ENCODE results near the gene MTRF1.

MTRF1 gene

DNA sequence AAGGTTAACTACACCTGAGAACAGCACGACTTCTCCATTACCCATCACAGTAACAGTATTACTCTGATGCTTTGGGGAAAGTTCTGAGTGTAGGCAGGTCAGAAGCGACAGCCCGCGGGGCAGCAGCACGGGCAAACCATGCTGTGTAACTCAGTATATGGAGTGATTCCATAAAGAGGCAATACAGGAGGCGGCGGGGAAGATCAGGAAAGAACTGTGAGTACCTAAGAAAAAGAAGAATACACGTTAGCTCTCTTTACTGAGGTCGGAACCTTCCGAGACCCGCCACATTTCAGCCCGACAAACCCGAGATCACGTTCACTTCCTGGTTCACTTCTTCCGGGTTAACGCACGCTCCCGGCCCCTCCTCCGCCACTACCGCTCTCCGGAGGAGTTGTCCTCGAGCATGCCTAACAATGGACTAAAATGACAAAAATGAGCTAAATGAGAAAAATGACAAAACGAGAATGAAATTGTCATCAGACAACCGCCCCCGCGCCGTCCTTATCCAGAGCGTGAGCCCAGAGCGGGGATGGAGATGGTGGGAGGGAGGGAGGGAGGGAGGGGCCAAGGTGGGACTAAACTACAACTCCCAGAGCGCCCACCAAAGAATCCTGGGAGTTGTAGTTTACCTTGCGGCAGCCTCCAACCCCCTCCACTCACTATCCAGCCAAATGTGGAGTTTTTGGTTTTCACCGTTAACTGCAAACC is at the start of gene MTRF1:
TSS of gene MTRF1 (minus strand) at position 316 of the 711 bp plus-strand sequence. CDS start 2,669 bp downstream, outside the sequence.
- peak within 1 kb of the TSS; percentile 86 for H3K4me3 ChIP-seq (ENCODE audit: low read depth, low read length)
- TF ChIP-seq CTCF (IDR thresholded peaks at IDR 0.05; ENCODE audit: low read depth, low read length) (no peak), MYC (IDR thresholded peaks at IDR 0.05; ENCODE audit: low read depth, low read length) (peak; percentile 73), POLR2A (IDR thresholded peaks at IDR 0.05; ENCODE audit: extremely low read depth, insufficient read length) (peak; percentile 54)
- TF ChIP-seq, protein P1, sequence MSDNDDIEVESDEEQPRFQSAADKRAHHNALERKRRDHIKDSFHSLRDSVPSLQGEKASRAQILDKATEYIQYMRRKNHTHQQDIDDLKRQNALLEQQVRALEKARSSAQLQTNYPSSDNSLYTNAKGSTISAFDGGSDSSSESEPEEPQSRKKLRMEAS (IDR thresholded peaks at IDR 0.05; ENCODE audit: low read depth, low read length): peak; percentile 68
- DNase-seq (ENCODE audit: low read depth): peak; percentile 88

GRCh38 chr13:41313117-41313516 is 49.7 kb upstream of the MTRF1 start:
- TF ChIP-seq, protein P1 (IDR thresholded peaks at IDR 0.05; ENCODE audit: low read depth, low read length): no peak
- TF ChIP-seq CTCF (IDR thresholded peaks at IDR 0.05; ENCODE audit: low read depth, low read length) (no peak), POLR2A (IDR thresholded peaks at IDR 0.05; ENCODE audit: extremely low read depth, insufficient read length) (no peak), MYC (IDR thresholded peaks at IDR 0.05; ENCODE audit: low read depth, low read length) (no peak)
- H3K4me3 ChIP-seq (ENCODE audit: low read depth, low read length): no peak overlapping the region
- no peak for DNase-seq (ENCODE audit: low read depth)

DNA sequence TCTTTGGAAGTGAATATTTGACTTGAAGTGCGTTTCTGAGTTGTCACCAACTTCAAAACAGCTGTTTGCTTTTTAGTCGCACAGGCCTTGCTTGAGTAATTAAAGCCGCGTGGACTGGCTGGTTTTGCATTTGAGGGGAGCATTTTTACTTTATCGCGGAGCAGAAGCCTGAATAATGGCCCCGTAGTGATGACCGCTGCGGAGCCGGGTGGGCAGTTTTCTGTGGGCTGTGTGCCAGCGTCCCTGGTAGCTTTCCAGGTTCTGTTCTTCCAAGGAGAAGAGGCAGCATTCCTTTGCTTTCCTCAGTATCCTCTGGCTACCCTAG is 48.8 kb upstream of the MTRF1 start:
- TF ChIP-seq, protein P1 (IDR thresholded peaks at IDR 0.05; ENCODE audit: low read depth, low read length): peak; percentile 76
- TF ChIP-seq POLR2A (IDR thresholded peaks at IDR 0.05; ENCODE audit: extremely low read depth, insufficient read length): no peak
- DNase-seq (ENCODE audit: low read depth): peak; percentile 55

GRCh38 chr13:41311406-41312175 is 48.2 kb upstream of the MTRF1 start:
- H3K4me3 ChIP-seq (ENCODE audit: low read depth, low read length): peak overlapping the region; percentile 94
- DNase-seq (ENCODE audit: low read depth): peak; percentile 64
- TF ChIP-seq, protein P1 (IDR thresholded peaks at IDR 0.05; ENCODE audit: low read depth, low read length): no peak
- TF ChIP-seq POLR2A (IDR thresholded peaks at IDR 0.05; ENCODE audit: extremely low read depth, insufficient read length) (no peak), CTCF (IDR thresholded peaks at IDR 0.05; ENCODE audit: low read depth, low read length) (no peak), MYC (IDR thresholded peaks at IDR 0.05; ENCODE audit: low read depth, low read length) (no peak; the same call in 1 of the 2 replicates)

More for the DNA sequence above, 48.8 kb upstream of the MTRF1 start:
- H3K4me3 ChIP-seq (ENCODE audit: low read depth, low read length): peak overlapping the region; percentile 94

DNA sequence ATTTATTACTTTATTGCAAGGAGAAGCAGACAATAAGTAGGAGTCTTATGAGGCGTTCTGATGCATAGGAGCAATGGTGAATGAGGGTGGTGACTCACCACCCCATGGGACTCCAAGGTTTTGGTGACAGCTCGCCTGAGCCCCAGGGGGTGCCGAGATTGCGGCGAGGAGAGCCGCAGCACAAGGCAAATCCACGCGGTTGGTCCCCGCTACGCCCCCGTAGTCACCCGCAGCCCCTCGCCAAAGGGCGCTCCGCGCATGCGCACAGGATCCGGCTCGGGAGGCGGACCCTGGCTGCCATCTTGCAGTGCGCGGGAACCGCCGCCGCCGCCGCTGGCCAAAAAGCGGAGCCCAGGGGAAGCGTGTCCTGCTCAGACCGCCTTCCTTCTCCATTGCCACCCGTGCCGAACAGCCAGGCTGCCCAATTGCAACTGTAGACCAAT is 47.6 kb upstream of the MTRF1 start, which contains the start of gene NAA16:
TSS of gene NAA16 (plus strand) at position 305 of the 443 bp plus-strand sequence. CDS start 262 bp downstream, outside the sequence.
- peak; percentile 90 for TF ChIP-seq MYC (IDR thresholded peaks at IDR 0.05; ENCODE audit: low read depth, low read length)
- TF ChIP-seq POLR2A (IDR thresholded peaks at IDR 0.05; ENCODE audit: extremely low read depth, insufficient read length): peak; percentile 94
- no peak for TF ChIP-seq CTCF (IDR thresholded peaks at IDR 0.05; ENCODE audit: low read depth, low read length)
- TF ChIP-seq, protein P1 (IDR thresholded peaks at IDR 0.05; ENCODE audit: low read depth, low read length): peak; percentile 85
- H3K4me3 ChIP-seq (ENCODE audit: low read depth, low read length): peak within 1 kb of the TSS; percentile 94
- peak; percentile 98 for DNase-seq (ENCODE audit: low read depth)

All from NB4 (cell line).